K562 (cell line): Measurements from ENCODE around the gene HS3ST3A1.
"Not testable (repeated sequence)": the region's sequence is repeated elsewhere in the genome, so short reads cannot be mapped to it uniquely, and the experiment has no call there.

ENCODE experiments used
- ARHGAP35 ChIP-seq: fragments of 450-650 bp; IDR thresholded peaks from 2 replicates; pipeline ENCODE4 v1.6.1; 2018; ENCODE audit not compliant: partially characterized antibody
- ATF4 ChIP-seq: fragments of 450-650 bp; formaldehyde crosslinking; IDR thresholded peaks from 2 replicates; pipeline ENCODE4 v1.4.0; 2022; ENCODE audit warnings: mild to moderate bottlenecking, moderate library complexity
- CHCHD3 ChIP-seq: fragments of 250-450 bp; sonication (Bioruptor Pico); IDR thresholded peaks from 2 replicates; pipeline ENCODE4 v2.1.2; 2022; ENCODE audit warnings: mild to moderate bottlenecking
- CTCF ChIP-seq, 3 experiments: IDR thresholded peaks in 2 of 3; conservative IDR thresholded peaks in 1 of 3; 2 replicates each; pipeline ENCODE4 v1.5.1; 2011 to 2012; ENCODE audit warnings: low read length in 3 of 3, mild to moderate bottlenecking in 3 of 3, control low read depth in 2 of 3, improper control_type of control experiment in 1 of 3, inconsistent platforms in 1 of 3, low read depth in 1 of 3, mixed read lengths in 1 of 3, moderate library complexity in 1 of 3; ENCODE audit not compliant: insufficient read depth in 2 of 3
- EZH2 ChIP-seq: IDR thresholded peaks from 2 replicates; pipeline ENCODE4 v1.6.1; 2012; ENCODE audit warnings: low read depth, mild to moderate bottlenecking, inconsistent platforms, low read length, borderline replicate concordance
- FOSL1 ChIP-seq: fragments of 200-800 bp; sonication (Bioruptor generic); conservative IDR thresholded peaks from 2 replicates; pipeline ENCODE4 v1.6.1; 2016; ENCODE audit warnings: missing genetic modification characterization, missing compliant biosample characterization
- HBP1 ChIP-seq: fragments of 450-650 bp; formaldehyde crosslinking; IDR thresholded peaks from 2 replicates; pipeline ENCODE4 v1.4.0; 2022; ENCODE audit warnings: missing genetic modification characterization
- IRF1 ChIP-seq: sonication (generic); formaldehyde crosslinking; IDR thresholded peaks from 2 replicates; pipeline ENCODE4 v1.8.0; 2022; ENCODE audit warnings: missing genetic modification reagents, mild to moderate bottlenecking, borderline replicate concordance
- KLF1 ChIP-seq: fragments of 450-650 bp; IDR thresholded peaks from 2 replicates; pipeline ENCODE4 v1.6.1; 2016; ENCODE audit warnings: missing genetic modification characterization, missing compliant biosample characterization
- POLR2AphosphoS5 ChIP-seq: IDR thresholded peaks from 2 replicates; pipeline ENCODE4 v1.6.1; 2011; ENCODE audit warnings: mild to moderate bottlenecking, low read depth, low read length, moderate library complexity; ENCODE audit not compliant: control insufficient read depth, insufficient read depth
- POLR3A ChIP-seq: IDR thresholded peaks from 2 replicates; pipeline ENCODE4 v1.6.1; 2011; ENCODE audit warnings: borderline replicate concordance, mild to moderate bottlenecking, moderate library complexity; ENCODE audit not compliant: insufficient read length, insufficient read depth; ENCODE audit errors: extremely low read depth
- STAT5B ChIP-seq: fragments of 250-450 bp; sonication (Bioruptor Pico); IDR thresholded peaks from 2 replicates; pipeline ENCODE4 v1.8.0; 2021; ENCODE audit warnings: mild to moderate bottlenecking, inconsistent platforms
- ZFX ChIP-seq: sonication (generic); formaldehyde crosslinking; IDR thresholded peaks from 2 replicates; pipeline ENCODE4 v1.8.0; 2022; ENCODE audit warnings: mild to moderate bottlenecking, missing genetic modification reagents, moderate library complexity

DNA sequence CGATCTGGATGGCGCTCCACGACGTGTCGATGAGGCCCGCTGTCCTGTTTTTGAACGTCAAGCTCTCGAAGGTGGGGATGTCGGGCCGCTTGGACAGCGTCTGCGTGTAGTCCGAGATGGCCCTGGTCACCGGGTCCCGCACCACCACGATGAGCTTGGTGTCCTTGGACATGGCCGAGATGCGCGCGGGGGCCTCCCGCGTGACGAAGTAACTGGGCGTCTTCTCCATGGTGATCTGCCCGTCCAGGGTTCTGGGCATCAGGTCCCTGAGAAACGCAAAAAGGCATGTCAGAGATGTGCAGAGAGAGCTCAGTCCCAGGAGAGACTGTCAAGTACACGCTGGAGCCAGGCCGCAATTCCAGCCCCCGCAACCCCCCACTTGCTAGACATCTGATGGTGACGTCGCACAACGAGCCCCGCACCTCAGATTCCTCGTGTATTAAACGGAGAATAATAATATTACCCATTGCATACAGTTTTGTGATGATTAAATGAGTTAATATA lies 105.1 kb downstream of the HS3ST3A1 start:
- not testable (repeated sequence) for TF ChIP-seq CTCF (IDR thresholded peaks at IDR 0.05 in 2 of 3, conservative IDR thresholded peaks at IDR 0.05 in 1 of 3; ENCODE audit: insufficient read depth in 2 of 3, low read depth in 1 of 3, low read length in 3 of 3); POLR3A; KLF1; IRF1; FOSL1 (tag); EZH2; HBP1 (CRISPR knock-in tag); ATF4; ARHGAP35; POLR2AphosphoS5; STAT5B (CRISPR knock-in tag); ZFX (CRISPR knock-in tag); CHCHD3 (CRISPR knock-in tag)
